Measurements from ENCODE around the gene CIAO3.

DNA sequence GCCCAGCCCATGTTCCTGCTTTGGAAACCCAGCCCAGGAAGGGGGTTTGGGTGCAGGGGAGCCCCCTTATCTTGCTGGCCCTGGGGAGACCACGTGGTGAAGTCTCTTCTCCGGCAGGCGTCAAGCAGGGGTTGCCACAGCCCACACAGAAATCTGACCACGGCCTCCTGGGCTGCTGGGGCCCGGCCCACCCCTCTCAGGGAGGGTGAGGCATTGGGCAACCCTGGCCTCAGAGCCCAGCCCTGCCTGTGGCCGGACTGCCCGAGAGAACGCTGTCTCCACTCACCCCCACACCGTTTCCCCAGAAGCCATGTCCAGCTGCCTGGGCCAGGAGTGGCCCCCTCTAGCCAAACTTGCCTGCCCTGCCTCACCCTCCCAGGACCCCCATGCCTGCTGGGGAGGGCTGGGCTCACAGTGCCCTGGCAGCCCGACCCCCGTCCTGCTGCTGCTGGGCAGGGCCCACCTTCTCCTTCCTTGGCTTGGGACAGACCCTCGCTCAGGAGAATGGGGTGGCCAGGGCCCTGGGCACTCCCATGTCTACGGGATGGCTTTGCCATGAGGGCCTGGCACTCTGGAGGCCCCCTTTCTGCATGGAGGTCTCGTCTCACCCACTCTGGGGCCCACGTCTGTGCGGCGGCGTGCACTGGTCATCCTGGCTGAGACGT is 40.7 kb upstream of the CIAO3 start:
- TF ChIP-seq CSDC2 (CRISPR knock-in tag; IDR thresholded peaks at IDR 0.05), result no peak
- TF ChIP-seq ZFP3 (CRISPR knock-in tag; IDR thresholded peaks at IDR 0.05), result no peak
- TF ChIP-seq PATZ1 (CRISPR knock-in tag; IDR thresholded peaks at IDR 0.05; ENCODE audit: borderline replicate concordance), result no peak
- TF ChIP-seq SNAI2 (CRISPR knock-in tag; IDR thresholded peaks at IDR 0.05), result no peak
- TF ChIP-seq ZNF8 (CRISPR knock-in tag; IDR thresholded peaks at IDR 0.05), result no peak
